OCI-LY7 (cell line): ENCODE data around the gene SPCS3. TPM values are rescaled to one million over a fixed set of nuclear protein-coding genes. Genes with fewer than 3 reads are reported as not detected.
A peak's percentile ranks its signal among the peaks of the same experiment; 100 is the strongest.

Experiments
- BruUV-seq: library from RNA; stranded (reverse); fragments of 400-500 nt; replicated peaks from 2 replicates; lab custom pipeline; 2021; lab: Mats Ljungman, UMichigan
- CTCF ChIA-PET: fragments of 300-600 bp; sonication (Branson Sonifier 250); formaldehyde crosslinking; loops from one replicate; lab custom pipeline; 2022; ENCODE audit warnings: antibody characterized with exemption; ENCODE audit not compliant: unreplicated experiment; lab: Charles Lee
- POLR2A ChIA-PET: fragments of 300-600 bp; sonication (Branson Sonifier 250); formaldehyde crosslinking; loops from one replicate; lab custom pipeline; 2022; ENCODE audit warnings: antibody characterized with exemption; lab: Charles Lee
- DNase-seq: peaks from one replicate; pipeline ENCODE4 v3.0.0-alpha.2; 2015; ENCODE audit warnings: low spot score
- H2AFZ ChIP-seq: fragments of 200-600 bp; sonication (generic), shearing (Covaris generic); 2 replicates; pipeline ENCODE4 v1.6.1; 2014; ENCODE audit warnings: mild to moderate bottlenecking, antibody characterized with exemption, low read length, moderate library complexity
- H3K27ac ChIP-seq: fragments of 200-600 bp; sonication (generic); 2 replicates; pipeline ENCODE4 v1.5.1; 2014; ENCODE audit warnings: mixed run types, low read depth, mild to moderate bottlenecking, moderate library complexity, low read length, inconsistent platforms; ENCODE audit not compliant: poor library complexity, severe bottlenecking
- H3K36me3 ChIP-seq: fragments of 200-600 bp; sonication (generic); 2 replicates; pipeline ENCODE4 v1.6.1; 2014; ENCODE audit warnings: mild to moderate bottlenecking, antibody characterized with exemption, low read length, moderate library complexity, mixed read lengths; ENCODE audit not compliant: insufficient read depth
- H3K4me1 ChIP-seq: fragments of 200-600 bp; sonication (generic); 2 replicates; pipeline ENCODE4 v1.5.1; 2014; ENCODE audit warnings: mild to moderate bottlenecking, low read length; ENCODE audit not compliant: insufficient read depth, poor library complexity, severe bottlenecking
- H3K4me2 ChIP-seq: fragments of 200-600 bp; sonication (generic); 2 replicates; pipeline ENCODE4 v1.6.1; 2014; ENCODE audit warnings: mild to moderate bottlenecking, low read length
- H3K4me3 ChIP-seq: fragments of 200-600 bp; sonication (generic); 2 replicates; pipeline ENCODE4 v1.5.1; 2014; ENCODE audit warnings: mild to moderate bottlenecking, low read depth, low read length; ENCODE audit not compliant: poor library complexity, severe bottlenecking
- H3K79me2 ChIP-seq: fragments of 200-600 bp; sonication (generic); 2 replicates; pipeline ENCODE4 v1.6.1; 2016; ENCODE audit warnings: low read depth, mild to moderate bottlenecking, low read length, moderate library complexity, mixed read lengths; ENCODE audit not compliant: insufficient read depth
- H3K9me2 ChIP-seq: fragments of 200-600 bp; sonication (generic); 2 replicates; pipeline ENCODE4 v1.6.1; 2016; ENCODE audit warnings: mild to moderate bottlenecking, low read length, mixed read lengths; ENCODE audit not compliant: insufficient read depth
- H3K9me3 ChIP-seq: fragments of 200-600 bp; sonication (generic); 2 replicates; pipeline ENCODE4 v1.6.1; 2014; ENCODE audit warnings: mild to moderate bottlenecking, mixed run types, low read length, mixed read lengths
- H4K20me1 ChIP-seq: fragments of 200-600 bp; sonication (generic); 2 replicates; pipeline ENCODE4 v1.6.1; 2014; ENCODE audit warnings: mild to moderate bottlenecking, antibody characterized with exemption, low read length, moderate library complexity, mixed read lengths; ENCODE audit not compliant: insufficient read depth
- CTCF ChIP-seq: fragments of 200-600 bp; sonication (generic); conservative IDR thresholded peaks from 2 replicates; pipeline ENCODE4 v1.5.1; 2014; ENCODE audit warnings: mild to moderate bottlenecking, antibody characterized with exemption, low read length, moderate library complexity, mixed read lengths
- EZH2phosphoT487 ChIP-seq: fragments of 200-600 bp; sonication (generic); IDR thresholded peaks from 2 replicates; pipeline ENCODE4 v1.6.1; 2018; ENCODE audit warnings: low read depth, borderline replicate concordance, mild to moderate bottlenecking, mixed run types, antibody characterized with exemption, low read length, moderate library complexity, mixed read lengths
- intact Hi-C: fragments of 100-400 bp; cut with micrococcal nuclease; formaldehyde crosslinking; loops from one replicate; pipeline ENCODE4 v1.10.0; 2022; ENCODE audit not compliant: unreplicated experiment
- total RNA-seq, 2 experiments: library from RNA; depleted of rRNA in 1 of 2; stranded (reverse); fragments of >200 nt in 1 of 2; shearing (Covaris generic) in 1 of 2; gene quantifications; 2 replicates each; pipeline ENCODE4 v1.2.3, GENCODE V29; 2014 to 2022

Gene SPCS3
- total RNA-seq, 2 experiments from 2014 or later = 122 to 253 TPM

GRCh38 chr4:176377780-176378179 is 58.0 kb downstream of the SPCS3 start:
- peak; percentile 21 for DNase-seq
- no peaks in the 10 kb centered on the region for H4K20me1 ChIP-seq

GRCh38 chr4:176380352-176381157 is 60.8 kb downstream of the SPCS3 start:
- Histone ChIP-seq H3K9me3 (no peaks in the 10 kb centered on the region), H2AFZ (no peak overlapping the region), H3K4me2 (no peak overlapping the region), H3K9me2 (no peaks in the 10 kb centered on the region), H3K4me3 (no peak overlapping the region), H3K36me3 (no peaks in the 10 kb centered on the region), H3K79me2 (no peaks in the 10 kb centered on the region), H4K20me1 (no peaks in the 10 kb centered on the region), H3K4me1 (no peaks in the 10 kb centered on the region), H3K27ac (no peak overlapping the region)
- ChIA-PET CTCF (no interaction called here), POLR2A (interaction anchor here (0.5 to 1.1 kb wide), 4 partner anchors 14 to 452 kb away, joined by 3 to 5 read pairs (median 3); no protein-coding TSS in a partner anchor)
- no TSS peak for BruUV-seq
- intact Hi-C loops = no loop called here
- TF ChIP-seq CTCF = no peak
- no peak for TF ChIP-seq EZH2phosphoT487
- no peak for DNase-seq

More at GRCh38 chr4:176377780-176378179, 58.0 kb downstream of the SPCS3 start:
- intact Hi-C loops = loop anchor here (1.0 to 10.0 kb wide), 2 partner anchors 407 to 670 kb away; no protein-coding TSS in a partner anchor
- Histone ChIP-seq H2AFZ (no peak overlapping the region), H3K36me3 (no peaks in the 10 kb centered on the region), H3K79me2 (no peaks in the 10 kb centered on the region), H3K4me2 (no peak overlapping the region), H3K9me3 (no peaks in the 10 kb centered on the region), H3K9me2 (no peaks in the 10 kb centered on the region), H3K27ac (no peak overlapping the region), H3K4me1 (no peaks in the 10 kb centered on the region), H3K4me3 (no peak overlapping the region)
- ChIA-PET CTCF (no interaction called here), POLR2A (interaction anchor here (0.7 to 1.5 kb wide), 2 partner anchors 11 to 200 kb away, joined by 3 to 4 read pairs; no protein-coding TSS in a partner anchor)
- BruUV-seq = no TSS peak
- TF ChIP-seq CTCF = peak; percentile 81
- no peak for TF ChIP-seq EZH2phosphoT487

Other genes starting within 250 kb of the SPCS3 start
- gene SPATA4, start 124.4 kb upstream of the SPCS3 start, total RNA-seq (2014; rRNA removed; shearing (Covaris generic)) = not detected in 2 replicates
- not detected in 2 replicates for gene SPATA4, start 124.4 kb upstream of the SPCS3 start, total RNA-seq (2022)
- not detected in 2 replicates for gene ASB5, start 50.7 kb upstream of the SPCS3 start, total RNA-seq (2014; rRNA removed; shearing (Covaris generic))
- not detected in 2 replicates for gene ASB5, start 50.7 kb upstream of the SPCS3 start, total RNA-seq (2022)